K562 (cell line): ENCODE results near the gene CTBP2. TPM values are rescaled to one million over a fixed set of nuclear protein-coding genes. Genes with fewer than 3 reads are reported as not detected.

Source experiments
- ATAC-seq: fragments of 200-7000 bp; cut with Tn5 transposase; 3 replicates; pipeline ENCODE4 v1.9.1; 2020; ENCODE audit warnings: moderate library complexity
- BruUV-seq: library from RNA; stranded (reverse); fragments of 400-500 nt; replicated peaks from 2 replicates; lab custom pipeline; 2021; lab: Mats Ljungman, UMichigan
- CTCF ChIA-PET: fragments of 300-600 bp; formaldehyde crosslinking; extraction: SDS; loops from one replicate; lab custom pipeline; 2021; ENCODE audit warnings: low intra/inter-chr PET ratio; lab: Yijun Ruan, JAX
- POLR2A ChIA-PET: fragments of 300-600, 350-650 bp; sonication (Branson Sonifier 250); formaldehyde crosslinking; extraction: SDS; loops from one replicate; lab custom pipeline; 2021; ENCODE audit warnings: antibody characterized with exemption, inconsistent platforms; lab: Yijun Ruan, JAX
- DNase-seq, 4 experiments: peaks; one replicate each; pipeline versions ENCODE4 v3.0.0 to v3.0.0-alpha.2; 2011 to 2018; ENCODE audit warnings: low spot score in 3 of 4, mixed read lengths in 3 of 4; ENCODE audit errors: extremely low read depth in 1 of 4
- FAIRE-seq: peaks from 2 replicates; lab custom pipeline; 2011; peaks lifted over from hg19 to GRCh38; lab: Jason Lieb, UNC
- H2AFZ ChIP-seq: 2 replicates; pipeline ENCODE4 v1.6.0; 2011; ENCODE audit warnings: low read depth, low read length, control low read depth, inconsistent platforms
- H3K27ac ChIP-seq: fragments of 200-600 bp; 3 replicates; pipeline ENCODE4 v1.8.0; 2011; ENCODE audit warnings: low read depth, mild to moderate bottlenecking, control low read depth, inconsistent platforms, low read length, moderate library complexity, mixed read lengths; ENCODE audit errors: extremely low read depth
- H3K27me3 ChIP-seq, 2 experiments: fragments of 300-600 bp in 1 of 2; 2 replicates in 1 of 2; 3 replicates in 1 of 2; pipeline versions ENCODE4 v1.6.0 to v1.8.0; 2011; ENCODE audit warnings: inconsistent platforms in 2 of 2, low read length in 2 of 2, mild to moderate bottlenecking in 1 of 2, mixed read lengths in 1 of 2, moderate library complexity in 1 of 2; ENCODE audit not compliant: control insufficient read depth in 2 of 2, insufficient read depth in 2 of 2
- H3K36me3 ChIP-seq: fragments of 300-600 bp; 3 replicates; pipeline ENCODE4 v1.8.0; 2011; ENCODE audit warnings: mild to moderate bottlenecking, low read length, inconsistent platforms; ENCODE audit not compliant: control insufficient read depth, insufficient read depth
- H3K4me1 ChIP-seq, 2 experiments: fragments of 200-600 bp in 1 of 2; replicated peaks in 1 of 2; 2 replicates in 1 of 2; 3 replicates in 1 of 2; pipeline versions ENCODE4 v1.5.1 to v1.8.0; 2011; ENCODE audit warnings: inconsistent platforms in 2 of 2, low read length in 2 of 2, mild to moderate bottlenecking in 1 of 2, mixed read lengths in 1 of 2, moderate library complexity in 1 of 2; ENCODE audit not compliant: control insufficient read depth in 2 of 2, insufficient read depth in 2 of 2
- H3K4me2 ChIP-seq: 2 replicates; pipeline ENCODE4 v1.6.1; 2011; ENCODE audit warnings: low read length, control low read depth, inconsistent platforms, mixed read lengths; ENCODE audit not compliant: insufficient read depth
- H3K4me3 ChIP-seq: fragments of 200-600 bp; sonication (generic), shearing (Covaris generic); 2 replicates; pipeline ENCODE4 v1.5.1; 2016; ENCODE audit warnings: control low read depth, inconsistent platforms
- H3K79me2 ChIP-seq: fragments of 200-600 bp; 3 replicates; pipeline ENCODE4 v1.8.0; 2011; ENCODE audit warnings: low read length, inconsistent platforms; ENCODE audit not compliant: control insufficient read depth, insufficient read depth
- H3K9ac ChIP-seq, 2 experiments: 2 replicates each; pipeline versions ENCODE4 v1.6.0 to v1.6.1; 2011; ENCODE audit warnings: low read depth in 2 of 2, low read length in 2 of 2, control low read depth in 1 of 2, inconsistent platforms in 1 of 2, mild to moderate bottlenecking in 1 of 2, mixed read lengths in 1 of 2; ENCODE audit not compliant: insufficient read depth in 1 of 2
- H3K9me1 ChIP-seq: one replicate; pipeline ENCODE4 v1.6.0; 2011; ENCODE audit warnings: inconsistent platforms, mild to moderate bottlenecking, low read length, moderate library complexity; ENCODE audit not compliant: control insufficient read depth, insufficient read depth
- H3K9me3 ChIP-seq: replicated peaks from 2 replicates; pipeline ENCODE4 v1.5.1; 2011; ENCODE audit warnings: low read depth, low read length, inconsistent platforms; ENCODE audit not compliant: control insufficient read depth, insufficient read depth
- H4K20me1 ChIP-seq: replicated peaks from 2 replicates; pipeline ENCODE4 v1.6.1; 2011; ENCODE audit warnings: low read length, inconsistent platforms, mixed read lengths; ENCODE audit not compliant: control insufficient read depth, insufficient read depth
- ARNT ChIP-seq, 2 experiments: fragments of 450-650 bp; IDR thresholded peaks; 2 replicates each; pipeline ENCODE4 v1.6.1; 2016; ENCODE audit warnings: mild to moderate bottlenecking in 1 of 2
- GABPB1 ChIP-seq: sonication (generic); formaldehyde crosslinking; IDR thresholded peaks from 2 replicates; pipeline ENCODE4 v1.8.0; 2022; ENCODE audit warnings: mild to moderate bottlenecking, missing genetic modification reagents
- MBD1 ChIP-seq: fragments of 250-450 bp; sonication (Bioruptor Pico); IDR thresholded peaks from 2 replicates; pipeline ENCODE4 v1.8.0; 2022; ENCODE audit warnings: inconsistent platforms
- PHF20 ChIP-seq: fragments of 450-650 bp; IDR thresholded peaks from 2 replicates; pipeline ENCODE4 v1.6.1; 2018; ENCODE audit not compliant: partially characterized antibody
- RBM17 ChIP-seq: fragments of 200-400 bp; formaldehyde crosslinking; IDR thresholded peaks from 2 replicates; pipeline ENCODE4 v1.6.1; 2017; ENCODE audit warnings: low read depth, mild to moderate bottlenecking, low read length, borderline replicate concordance
- STAT6 ChIP-seq: sonication (generic); formaldehyde crosslinking; IDR thresholded peaks from 2 replicates; pipeline ENCODE4 v1.8.1; 2023; ENCODE audit warnings: mild to moderate bottlenecking, missing genetic modification reagents
- WHSC1 ChIP-seq: IDR thresholded peaks from one replicate; pipeline ENCODE4 v1.6.1; 2012; ENCODE audit warnings: low read length, control low read depth, inconsistent platforms
- ZNF707 ChIP-seq: fragments of 250-450 bp; sonication (Bioruptor Pico); conservative IDR thresholded peaks from 2 replicates; pipeline ENCODE4 v1.8.0; 2022; ENCODE audit warnings: inconsistent platforms, mild to moderate bottlenecking, moderate library complexity
- ZNF75A ChIP-seq: fragments of 450-650 bp; formaldehyde crosslinking; IDR thresholded peaks from 2 replicates; pipeline ENCODE4 v1.4.0; 2020; ENCODE audit warnings: mild to moderate bottlenecking
- WGBS: fragments of 100-300 bp; shearing (Covaris generic); methylation state at CpG from one replicate; pipeline ENCODE4 v1.1.6; 2016; ENCODE audit warnings: low coverage, mixed read lengths; ENCODE audit not compliant: insufficient coverage; ENCODE audit errors: missing lambda C conversion rate; 5-methylcytosine and 5-hydroxymethylcytosine counted together
- in situ Hi-C: fragments of 300-500 bp; cut with MboI; formaldehyde crosslinking; loops from 4 replicates; pipeline ENCODE4 v1.15.0; 2018; ENCODE audit warnings: inconsistent platforms, mixed read lengths
- intact Hi-C: fragments of 100-400 bp; cut with micrococcal nuclease; formaldehyde crosslinking; loops from 2 replicates; pipeline ENCODE4 v1.14.2; 2022
- polyA plus RNA-seq, 8 experiments: library from polyadenylated mRNA; depleted of rRNA in 4 of 8; stranded (reverse) in 5 of 8; unstranded in 3 of 8; fragments of >200 nt; fragmentation: Nextera tagmentation in 2 of 8; fragmentation: Illumina TruSeq in 1 of 8; extraction: Ambion mirVana in 2 of 8; extraction: Trizol in 1 of 8; gene quantifications; 2 replicates each; pipeline versions ENCODE4 v1.2.1 to v1.2.3, GENCODE V29; 2011 to 2014; ENCODE audit warnings: inconsistent platforms in 1 of 8, missing spikeins in 1 of 8
- total RNA-seq, 7 experiments: library from RNA; depleted of rRNA in 6 of 7; stranded (reverse); fragments of >200 nt in 6 of 7; fragmentation: Illumina TruSeq in 2 of 7; extraction: Trizol in 2 of 7; gene quantifications; 2 replicates each; pipeline versions ENCODE4 v1.2.1 to v1.2.3, GENCODE V29; 2011 to 2021; ENCODE audit warnings: low replicate concordance in 1 of 7
- TF ChIP-seq, protein P1 (sequence below): IDR thresholded peaks from 3 replicates; pipeline ENCODE4 v1.6.1; 2011; ENCODE audit warnings: borderline replicate concordance, mild to moderate bottlenecking; ENCODE audit not compliant: insufficient read length, insufficient read depth

The CTBP2 gene
- total and polyA plus RNA-seq, 9 of the 15 experiments (the other 6 are each of a cell fraction or from before 2014, with no cell fraction given), result 1.3 to 8.8 (median 5.1) TPM

- H3K36me3 ChIP-seq, result no peaks in the 10 kb centered on the region
- intact Hi-C loops, result no loop called here
- H4K20me1 ChIP-seq, result no peaks in the 10 kb centered on the region
- WGBS, result no CpG with 5 or more reads among the region's 24 CpGs
- no peak for FAIRE-seq
- H3K4me3 ChIP-seq, result no peak overlapping the region
- ATAC-seq, result no peak
- CTCF ChIA-PET, result no interaction called here
- in situ Hi-C loops, result no loop called here
- no peak overlapping the region for H3K27ac ChIP-seq
- no peaks in the 10 kb centered on the region for H3K79me2 ChIP-seq
- no TSS peak for BruUV-seq
- POLR2A ChIA-PET, result no interaction called here
- H3K9ac ChIP-seq, result no peak overlapping the region
- H3K27me3 ChIP-seq, result no peaks in the 10 kb centered on the region
- no peaks in the 10 kb centered on the region for H3K4me1 ChIP-seq
- TF ChIP-seq ZNF75A (CRISPR knock-in tag) (no peak), WHSC1 (no peak), GABPB1 (CRISPR knock-in tag) (no peak), STAT6 (no peak), ARNT (IDR thresholded peaks at IDR 0.05) (no peak), ZNF707 (CRISPR knock-in tag) (no peak), MBD1 (CRISPR knock-in tag) (no peak), PHF20 (no peak), RBM17 (no peak)
- TF ChIP-seq, protein P1, sequence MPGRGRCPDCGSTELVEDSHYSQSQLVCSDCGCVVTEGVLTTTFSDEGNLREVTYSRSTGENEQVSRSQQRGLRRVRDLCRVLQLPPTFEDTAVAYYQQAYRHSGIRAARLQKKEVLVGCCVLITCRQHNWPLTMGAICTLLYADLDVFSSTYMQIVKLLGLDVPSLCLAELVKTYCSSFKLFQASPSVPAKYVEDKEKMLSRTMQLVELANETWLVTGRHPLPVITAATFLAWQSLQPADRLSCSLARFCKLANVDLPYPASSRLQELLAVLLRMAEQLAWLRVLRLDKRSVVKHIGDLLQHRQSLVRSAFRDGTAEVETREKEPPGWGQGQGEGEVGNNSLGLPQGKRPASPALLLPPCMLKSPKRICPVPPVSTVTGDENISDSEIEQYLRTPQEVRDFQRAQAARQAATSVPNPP, result no peak
- H3K9me3 ChIP-seq, result no peaks in the 10 kb centered on the region
- no peaks in the 10 kb centered on the region for H3K9me1 ChIP-seq
- H2AFZ ChIP-seq, result no peak overlapping the region
- H3K4me2 ChIP-seq, result no peak overlapping the region
- DNase-seq, result no peak
These were observed 164.1 kb downstream of the CTBP2 start for GRCh38 chr10:124996127-124996853.
